ENCODE data around the gene TMEM92. TPM values are rescaled to one million over a fixed set of nuclear protein-coding genes. Genes with fewer than 3 reads are reported as not detected.

Gene TMEM92
- polyA plus RNA-seq, 1 donor (not counting 4 experiments of a cell fraction or from before 2014, with no cell fraction given): 0.88 TPM

DNA sequence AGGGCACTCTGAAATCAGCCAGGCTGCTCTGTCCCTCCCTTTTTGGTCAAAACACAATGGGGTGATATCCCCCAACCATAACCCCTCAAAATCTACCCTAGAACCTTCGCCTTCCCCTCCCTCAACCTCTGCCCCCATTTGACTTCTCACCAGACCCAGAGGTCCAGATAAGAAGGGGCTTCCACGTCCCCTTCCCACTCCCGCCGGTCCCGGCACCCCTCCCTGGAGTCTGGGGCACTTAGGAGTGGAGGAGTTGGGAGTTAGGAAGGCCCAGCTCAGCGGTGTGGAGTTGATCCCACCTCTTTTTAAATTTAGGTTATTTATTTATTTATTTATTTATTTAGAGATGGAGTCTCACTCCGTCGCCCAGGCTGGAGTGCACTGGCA lies 619 bp upstream of the TMEM92 start:
- FAIRE-seq: no peak
- H3K9me1 ChIP-seq (ENCODE audit: control insufficient read depth, extremely low read depth, insufficient read depth, low read length): no peaks in the 10 kb centered on the region
- H2AFZ ChIP-seq (ENCODE audit: control insufficient read depth, low read length): peak overlapping the region; percentile 59

DNA sequence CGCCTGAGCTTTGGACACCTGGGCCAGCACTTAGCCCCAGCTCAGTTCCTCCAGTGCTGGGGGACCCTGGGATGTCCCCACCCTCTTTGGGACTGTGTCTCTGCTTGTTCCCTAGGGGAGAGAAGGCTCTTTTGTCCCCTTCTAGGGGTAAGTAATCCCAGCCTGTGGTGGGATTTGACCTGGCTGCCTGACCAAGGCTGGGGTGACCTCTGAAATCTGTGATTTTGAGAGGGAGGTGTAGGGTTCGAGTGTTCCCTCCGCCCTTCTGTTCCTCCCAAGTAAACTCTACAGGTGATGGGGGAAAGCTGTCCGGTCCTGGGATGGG lies 593 bp downstream of the TMEM92 start:
- H3K27me3 ChIP-seq (ENCODE audit: control insufficient read depth, extremely low read depth, insufficient read depth, low read length): no peaks in the 10 kb centered on the region
- DNase-seq (ENCODE audit: low read depth, low spot score) (no peak), FAIRE-seq (no peak)
- peak overlapping the region in 1 of 3 experiments; percentile 53 for H3K4me3 ChIP-seq (ENCODE audit: control insufficient read depth in 2 of 3, extremely low read depth in 1 of 3, insufficient read depth in 2 of 3, low read depth in 1 of 3, low read length in 3 of 3)
- no peaks in the 10 kb centered on the region for H3K9me1 ChIP-seq (ENCODE audit: control insufficient read depth, extremely low read depth, insufficient read depth, low read length)
- H3K9ac ChIP-seq (ENCODE audit: control insufficient read depth, extremely low read depth, insufficient read depth, low read length): no peak overlapping the region
- H3K27ac ChIP-seq (ENCODE audit: control insufficient read depth, insufficient read depth, low read length): no peak overlapping the region
- H3K4me1 ChIP-seq (ENCODE audit: control insufficient read depth, extremely low read depth, insufficient read depth, low read length): peaks cover 35% of the 10 kb centered on the region
- H3K79me2 ChIP-seq (ENCODE audit: control insufficient read depth, insufficient read depth, low read length): no peaks in the 10 kb centered on the region
- TF ChIP-seq, protein P1, sequence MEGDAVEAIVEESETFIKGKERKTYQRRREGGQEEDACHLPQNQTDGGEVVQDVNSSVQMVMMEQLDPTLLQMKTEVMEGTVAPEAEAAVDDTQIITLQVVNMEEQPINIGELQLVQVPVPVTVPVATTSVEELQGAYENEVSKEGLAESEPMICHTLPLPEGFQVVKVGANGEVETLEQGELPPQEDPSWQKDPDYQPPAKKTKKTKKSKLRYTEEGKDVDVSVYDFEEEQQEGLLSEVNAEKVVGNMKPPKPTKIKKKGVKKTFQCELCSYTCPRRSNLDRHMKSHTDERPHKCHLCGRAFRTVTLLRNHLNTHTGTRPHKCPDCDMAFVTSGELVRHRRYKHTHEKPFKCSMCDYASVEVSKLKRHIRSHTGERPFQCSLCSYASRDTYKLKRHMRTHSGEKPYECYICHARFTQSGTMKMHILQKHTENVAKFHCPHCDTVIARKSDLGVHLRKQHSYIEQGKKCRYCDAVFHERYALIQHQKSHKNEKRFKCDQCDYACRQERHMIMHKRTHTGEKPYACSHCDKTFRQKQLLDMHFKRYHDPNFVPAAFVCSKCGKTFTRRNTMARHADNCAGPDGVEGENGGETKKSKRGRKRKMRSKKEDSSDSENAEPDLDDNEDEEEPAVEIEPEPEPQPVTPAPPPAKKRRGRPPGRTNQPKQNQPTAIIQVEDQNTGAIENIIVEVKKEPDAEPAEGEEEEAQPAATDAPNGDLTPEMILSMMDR (optimal IDR thresholded peaks at IDR 0.05 in 1 of 3, IDR thresholded peaks at IDR 0.05 in 1 of 3, conservative IDR thresholded peaks at IDR 0.05 in 1 of 3; ENCODE audit: extremely low read depth in 1 of 3, insufficient read depth in 2 of 3, low read length in 3 of 3): no peak
- TF ChIP-seq EZH2 (IDR thresholded peaks at IDR 0.05; ENCODE audit: low read length): no peak
- dilution Hi-C loops (cut with MboI; ENCODE audit: extremely low pct_ligation_motif_present, low sequenced_read_pairs): no loop called here
- H4K20me1 ChIP-seq (ENCODE audit: control insufficient read depth, extremely low read depth, insufficient read depth, low read length): no peaks in the 10 kb centered on the region
- no peak overlapping the region for H2AFZ ChIP-seq (ENCODE audit: control insufficient read depth, low read length)
- no peaks in the 10 kb centered on the region for H3K36me3 ChIP-seq (ENCODE audit: control insufficient read depth in 2 of 2, extremely low read depth in 1 of 2, insufficient read depth in 2 of 2, low read length in 2 of 2)
- no peak overlapping the region for H3K4me2 ChIP-seq (ENCODE audit: control insufficient read depth, extremely low read depth, insufficient read depth, low read depth, low read length)
- no peaks in the 10 kb centered on the region for H3K9me3 ChIP-seq (ENCODE audit: control insufficient read depth, low read depth, low read length)

More for the DNA sequence above, 619 bp upstream of the TMEM92 start:
- Histone ChIP-seq H3K4me1 (ENCODE audit: control insufficient read depth, extremely low read depth, insufficient read depth, low read length) (peaks cover 23% of the 10 kb centered on the region), H3K79me2 (ENCODE audit: control insufficient read depth, insufficient read depth, low read length) (no peaks in the 10 kb centered on the region), H3K4me3 (ENCODE audit: control insufficient read depth in 2 of 3, extremely low read depth in 1 of 3, insufficient read depth in 2 of 3, low read depth in 1 of 3, low read length in 3 of 3) (peak overlapping the region; percentile 53 to 81 (median 76)), H3K9ac (ENCODE audit: control insufficient read depth, extremely low read depth, insufficient read depth, low read length) (peak overlapping the region; percentile 71), H3K4me2 (ENCODE audit: control insufficient read depth, extremely low read depth, insufficient read depth, low read depth, low read length) (peak overlapping the region; percentile 94), H3K27me3 (ENCODE audit: control insufficient read depth, extremely low read depth, insufficient read depth, low read length) (no peaks in the 10 kb centered on the region), H3K27ac (ENCODE audit: control insufficient read depth, insufficient read depth, low read length) (no peak overlapping the region), H4K20me1 (ENCODE audit: control insufficient read depth, extremely low read depth, insufficient read depth, low read length) (no peaks in the 10 kb centered on the region), H3K36me3 (ENCODE audit: control insufficient read depth in 2 of 2, extremely low read depth in 1 of 2, insufficient read depth in 2 of 2, low read length in 2 of 2) (no peaks in the 10 kb centered on the region), H3K9me3 (ENCODE audit: control insufficient read depth, low read depth, low read length) (no peaks in the 10 kb centered on the region)
- TF ChIP-seq, protein P1 (optimal IDR thresholded peaks at IDR 0.05 in 1 of 3, IDR thresholded peaks at IDR 0.05 in 1 of 3, conservative IDR thresholded peaks at IDR 0.05 in 1 of 3; ENCODE audit: extremely low read depth in 1 of 3, insufficient read depth in 2 of 3, low read length in 3 of 3): no peak
- no peak for TF ChIP-seq EZH2 (IDR thresholded peaks at IDR 0.05; ENCODE audit: low read length)
- dilution Hi-C loops (cut with MboI; ENCODE audit: extremely low pct_ligation_motif_present, low sequenced_read_pairs): no loop called here
- no peak for DNase-seq (ENCODE audit: low read depth, low spot score)

Data from keratinocyte (primary cell).